Activated T-helper 1 cell treated with anti-CD3 and anti-CD28 coated beads, Interleukin-12 subunit alpha, Interleukin-12 subunit beta, Interleukin-2, Interleukin-4 antibody, amounts not matched to agents 30 ng/mL and 10 ng/mL and 1 ng/mL, durations not matched to agents 14 hours and 24 hours and 36 hours (primary cell): ENCODE measurements around the gene LRRK1. TPM values are rescaled to one million over a fixed set of nuclear protein-coding genes. Genes with fewer than 3 reads are reported as not detected.

Experiments used
- DNase-seq: peaks from one replicate; pipeline ENCODE4 v3.0.0; 2021; ENCODE audit warnings: low spot score
- H3K27ac Mint-ChIP-seq: one replicate; pipeline ENCODE4 v1.8.0; 2021; ENCODE audit warnings: mild to moderate bottlenecking, mixed read lengths
- H3K27me3 Mint-ChIP-seq: one replicate; pipeline ENCODE4 v1.8.0; 2022; ENCODE audit warnings: mild to moderate bottlenecking, moderate library complexity, mixed read lengths; ENCODE audit not compliant: insufficient read depth
- H3K36me3 Mint-ChIP-seq: one replicate; pipeline ENCODE4 v1.8.0; 2021; ENCODE audit warnings: low read depth, mixed read lengths
- H3K4me1 Mint-ChIP-seq: one replicate; pipeline ENCODE4 v1.8.0; 2021; ENCODE audit warnings: low read depth, mixed read lengths
- H3K4me3 Mint-ChIP-seq: one replicate; pipeline ENCODE4 v1.8.0; 2021; ENCODE audit warnings: mild to moderate bottlenecking, moderate library complexity, mixed read lengths
- H3K9me3 Mint-ChIP-seq: one replicate; pipeline ENCODE4 v1.8.0; 2021; ENCODE audit warnings: mixed read lengths
- intact Hi-C: fragments of 100-400 bp; cut with micrococcal nuclease; formaldehyde crosslinking; loops from one replicate; pipeline ENCODE4 v1.15.1; 2024
- total RNA-seq: library from RNA; stranded (reverse); gene quantifications from 2 replicates; pipeline ENCODE4 v1.2.3, GENCODE V29; 2022

Gene LRRK1
- total RNA-seq, 1 donor from 2014 or later: 1.9 TPM

DNA sequence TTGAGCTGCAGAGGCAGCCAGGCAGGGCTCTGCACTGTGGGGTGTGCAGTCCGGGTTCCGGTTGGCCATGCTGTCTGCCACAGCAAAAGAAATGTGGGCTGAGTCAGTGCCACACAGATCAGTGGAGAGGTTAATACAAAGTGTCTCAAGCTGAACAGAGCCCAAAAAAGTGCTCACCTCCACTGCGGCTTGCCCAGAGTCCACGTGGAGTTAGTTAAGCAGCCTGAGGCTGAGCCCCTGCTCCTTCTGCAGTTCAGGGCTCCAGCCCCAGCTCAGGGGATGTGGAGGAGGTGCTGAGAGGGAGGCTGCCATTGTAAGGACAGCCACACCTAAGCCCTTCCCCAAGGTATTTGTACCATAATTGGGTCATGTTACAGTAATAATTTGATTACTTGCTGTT lies 85.3 kb downstream of the LRRK1 start:
- Mint-ChIP-seq H3K4me3 (no peak overlapping the region), H3K27ac (no peak overlapping the region), H3K9me3 (peaks cover 3% of the 10 kb centered on the region), H3K27me3 (peaks cover 27% of the 10 kb centered on the region), H3K36me3 (no peaks in the 10 kb centered on the region), H3K4me1 (peaks cover 19% of the 10 kb centered on the region)
- intact Hi-C loops: loop anchor here (10.0 kb wide), 1 partner anchor 640 kb away; no protein-coding TSS in a partner anchor
- DNase-seq: no peak

DNA sequence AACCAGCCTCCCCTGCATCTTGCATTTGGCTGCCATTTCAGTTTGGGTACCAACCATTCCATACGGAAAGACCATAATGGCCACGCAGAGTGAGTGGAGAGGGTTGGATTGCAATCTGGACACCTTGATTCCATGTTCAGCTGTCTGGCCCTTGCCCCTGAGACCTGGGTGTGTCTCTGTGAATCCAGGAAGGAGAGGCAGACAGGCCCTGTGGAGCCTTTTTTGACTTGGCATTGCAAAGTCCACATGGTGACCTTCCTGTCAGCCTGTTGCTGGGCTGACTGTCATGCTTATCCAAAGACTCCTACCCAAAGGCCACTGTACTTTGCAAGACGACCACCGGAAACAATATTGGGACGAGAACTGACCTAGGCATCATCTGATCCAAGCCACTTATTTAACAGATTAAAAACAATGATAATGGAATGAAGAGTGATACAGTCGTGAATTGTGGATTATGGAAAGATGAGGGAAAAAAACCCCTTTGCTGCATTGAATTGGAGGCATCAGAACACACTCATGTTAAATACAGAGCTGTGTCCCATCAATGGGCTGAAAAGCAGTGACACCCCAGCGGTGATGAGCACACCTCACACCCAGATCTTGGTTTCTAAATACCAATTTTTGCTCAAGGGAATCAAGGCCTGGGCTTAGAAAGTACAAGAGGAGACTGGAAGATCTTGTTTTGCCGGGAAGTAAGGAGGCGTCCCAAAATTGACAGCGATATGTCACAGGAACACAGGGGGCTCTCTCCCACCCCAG lies 86.0 kb downstream of the LRRK1 start:
- H3K27ac Mint-ChIP-seq: no peak overlapping the region
- intact Hi-C loops: loop anchor here (10.0 kb wide), 1 partner anchor 640 kb away; no protein-coding TSS in a partner anchor
- H3K4me1 Mint-ChIP-seq: peaks cover 19% of the 10 kb centered on the region
- H3K27me3 Mint-ChIP-seq: peaks cover 27% of the 10 kb centered on the region
- H3K9me3 Mint-ChIP-seq: peaks cover 3% of the 10 kb centered on the region
- no peaks in the 10 kb centered on the region for H3K36me3 Mint-ChIP-seq
- H3K4me3 Mint-ChIP-seq: no peak overlapping the region
- DNase-seq: no peak

GRCh38 chr15:101006931-101007691 lies 88.0 kb downstream of the LRRK1 start:
- no peaks in the 10 kb centered on the region for H3K36me3 Mint-ChIP-seq
- DNase-seq: peak; percentile 43
- H3K9me3 Mint-ChIP-seq: peaks cover 3% of the 10 kb centered on the region
- H3K4me1 Mint-ChIP-seq: peaks cover 19% of the 10 kb centered on the region
- peaks cover 19% of the 10 kb centered on the region for H3K27me3 Mint-ChIP-seq
- peak overlapping the region; percentile 89 for H3K4me3 Mint-ChIP-seq
- intact Hi-C loops: loop anchor here (1.0 to 10.0 kb wide), 8 partner anchors 89 to 1078 kb away; partner anchors contain the start of genes ASB7 and LINS1
- no peak overlapping the region for H3K27ac Mint-ChIP-seq

DNA sequence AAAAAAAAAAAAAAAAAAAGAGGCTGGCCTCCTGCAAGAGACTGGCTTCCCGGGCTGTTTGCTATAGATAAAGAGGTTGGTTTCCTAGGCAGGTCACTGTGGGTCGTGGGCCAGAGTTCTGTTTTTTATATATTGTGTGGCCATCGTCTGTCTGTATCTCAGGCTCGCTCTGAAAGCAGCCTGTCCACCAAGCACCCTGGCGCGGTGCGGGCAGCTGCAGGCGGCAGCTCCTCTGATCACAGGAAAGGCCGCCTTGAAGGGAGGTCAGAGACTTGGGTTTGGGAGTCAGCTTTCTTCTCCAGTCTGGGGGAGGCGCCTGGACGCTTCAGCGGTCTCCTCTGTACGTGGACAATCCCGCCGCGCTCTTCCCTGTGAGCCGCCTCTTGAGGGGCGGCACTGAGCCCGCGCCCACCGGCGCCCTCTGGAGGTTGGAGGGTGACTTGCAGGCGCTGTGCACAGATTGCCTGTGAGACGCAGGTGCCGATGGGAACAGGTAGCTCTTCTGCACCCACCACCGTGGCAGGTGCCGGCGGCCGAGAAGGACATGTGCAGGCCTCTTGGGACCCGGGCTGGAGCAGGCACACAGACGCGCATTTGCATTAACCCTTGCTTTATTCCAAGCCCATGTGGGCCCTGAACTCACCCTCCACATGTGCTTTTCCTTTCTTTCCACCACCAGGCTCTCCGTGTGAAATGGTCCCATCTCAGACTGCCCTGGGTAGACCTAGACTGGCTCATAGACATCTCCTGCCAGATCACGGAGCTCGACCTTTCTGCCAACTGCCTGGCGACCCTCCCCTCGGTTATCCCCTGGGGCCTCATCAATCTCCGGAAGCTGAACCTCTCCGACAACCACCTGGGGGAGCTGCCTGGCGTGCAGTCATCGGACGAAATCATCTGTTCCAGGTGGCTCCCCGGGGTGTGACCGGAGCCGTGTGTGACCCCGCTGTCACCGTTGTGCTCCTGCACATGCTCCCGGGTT lies 89.3 kb downstream of the LRRK1 start:
- Mint-ChIP-seq H3K9me3 (peaks cover 3% of the 10 kb centered on the region), H3K27ac (peak overlapping the region; percentile 18), H3K4me3 (peak overlapping the region; percentile 89), H3K27me3 (peaks cover 21% of the 10 kb centered on the region), H3K36me3 (no peaks in the 10 kb centered on the region), H3K4me1 (peaks cover 19% of the 10 kb centered on the region)
- intact Hi-C loops: loop anchor here (10.0 kb wide), 1 partner anchor 636 kb away; no protein-coding TSS in a partner anchor
- DNase-seq: peak; percentile 80

DNA sequence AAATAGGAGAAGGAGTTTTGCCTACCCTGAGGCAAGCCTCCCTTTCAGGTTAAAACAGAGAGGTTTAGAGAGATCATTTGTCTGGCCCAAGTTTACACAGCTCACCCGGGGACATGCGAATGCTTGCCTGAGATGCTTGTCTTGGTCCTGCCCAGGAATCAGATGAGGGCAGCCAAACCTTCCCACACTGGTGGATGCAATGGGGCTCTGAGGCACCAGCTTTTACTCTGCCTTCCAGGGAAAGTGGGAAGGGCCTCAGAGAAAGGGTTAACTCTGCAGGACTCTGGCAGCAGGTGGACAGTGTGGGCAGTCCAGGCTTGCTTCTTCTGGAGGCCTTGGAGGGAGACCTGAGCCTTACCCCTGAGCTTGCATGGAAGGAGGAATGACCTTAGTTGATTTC lies 90.0 kb downstream of the LRRK1 start:
- intact Hi-C loops: loop anchor here (10.0 kb wide), 1 partner anchor 636 kb away; no protein-coding TSS in a partner anchor
- peaks cover 23% of the 10 kb centered on the region for H3K27me3 Mint-ChIP-seq
- H3K4me3 Mint-ChIP-seq: no peak overlapping the region
- H3K36me3 Mint-ChIP-seq: no peaks in the 10 kb centered on the region
- peaks cover 19% of the 10 kb centered on the region for H3K4me1 Mint-ChIP-seq
- H3K9me3 Mint-ChIP-seq: peaks cover 3% of the 10 kb centered on the region
- no peak for DNase-seq
- no peak overlapping the region for H3K27ac Mint-ChIP-seq

DNA sequence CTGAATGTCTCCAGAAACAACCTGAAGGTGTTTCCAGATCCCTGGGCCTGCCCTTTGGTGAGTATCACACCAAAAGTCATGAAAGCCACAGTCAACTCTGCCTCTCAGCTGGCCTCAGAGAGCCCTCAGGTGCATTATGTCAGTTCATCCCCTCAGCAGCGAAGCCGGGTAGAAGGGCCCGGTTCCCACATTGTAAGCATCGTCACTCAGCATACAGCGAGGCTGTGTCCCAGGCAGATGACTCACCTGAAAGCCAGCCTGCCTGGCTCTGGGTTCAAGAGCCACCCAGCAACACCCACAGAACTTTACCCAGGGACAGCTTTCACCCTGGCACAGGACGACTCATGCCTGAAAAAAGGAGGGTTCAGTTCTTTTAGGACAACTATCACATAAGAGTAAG lies 91.6 kb downstream of the LRRK1 start:
- intact Hi-C loops: no loop called here

DNA sequence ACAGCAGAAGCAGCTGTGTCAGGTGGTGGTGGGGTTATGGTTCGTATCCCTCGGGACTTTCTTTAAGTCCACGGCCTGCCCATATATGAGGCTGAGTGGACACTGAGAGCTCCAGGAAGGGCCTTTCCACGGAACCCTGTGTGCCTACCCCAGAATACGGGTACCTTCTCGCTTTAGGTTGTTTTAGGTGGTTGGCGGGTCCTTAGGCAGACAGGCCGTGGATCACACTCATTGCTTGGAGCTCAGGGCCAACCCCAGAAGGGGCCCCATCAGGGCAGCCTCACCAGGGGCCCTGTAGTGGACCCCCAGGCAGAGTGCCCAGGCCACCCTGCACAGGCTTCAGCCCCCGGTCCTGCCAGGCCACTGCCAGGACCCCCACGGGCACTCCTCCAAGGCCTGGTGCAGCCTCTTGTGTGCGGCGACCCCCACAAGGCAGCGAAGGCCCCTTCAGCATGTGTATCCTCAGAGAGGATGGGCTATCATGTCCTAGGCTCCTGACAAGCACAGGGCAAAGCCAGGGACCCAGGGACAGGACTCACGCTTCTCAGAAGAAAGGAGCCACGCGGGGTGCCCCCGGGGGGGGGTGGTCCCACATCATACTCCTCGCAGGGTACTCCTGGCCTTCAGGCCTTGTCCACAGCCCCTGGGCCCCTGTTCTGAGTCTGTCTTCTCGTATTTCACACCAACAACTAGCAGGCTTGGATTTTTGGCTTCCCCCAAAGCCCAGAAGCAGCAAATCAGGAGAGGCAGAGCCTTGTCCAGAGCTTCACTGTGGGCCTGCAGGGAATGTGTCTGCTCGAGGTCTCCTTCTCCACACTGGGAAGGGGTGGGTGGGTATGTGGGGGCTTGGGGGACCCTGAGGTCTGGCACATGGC lies 93.4 kb downstream of the LRRK1 start:
- Mint-ChIP-seq H3K9me3 (no peaks in the 10 kb centered on the region), H3K27me3 (peaks cover 15% of the 10 kb centered on the region), H3K4me3 (no peak overlapping the region), H3K4me1 (peaks cover 13% of the 10 kb centered on the region), H3K36me3 (no peaks in the 10 kb centered on the region), H3K27ac (no peak overlapping the region)
- no peak for DNase-seq
- intact Hi-C loops: no loop called here

More for the DNA sequence above, 91.6 kb downstream of the LRRK1 start:
- Mint-ChIP-seq H3K9me3 (no peaks in the 10 kb centered on the region), H3K36me3 (no peaks in the 10 kb centered on the region), H3K27ac (no peak overlapping the region), H3K27me3 (peaks cover 20% of the 10 kb centered on the region), H3K4me3 (no peak overlapping the region), H3K4me1 (peaks cover 24% of the 10 kb centered on the region)
- DNase-seq: no peak

DNA sequence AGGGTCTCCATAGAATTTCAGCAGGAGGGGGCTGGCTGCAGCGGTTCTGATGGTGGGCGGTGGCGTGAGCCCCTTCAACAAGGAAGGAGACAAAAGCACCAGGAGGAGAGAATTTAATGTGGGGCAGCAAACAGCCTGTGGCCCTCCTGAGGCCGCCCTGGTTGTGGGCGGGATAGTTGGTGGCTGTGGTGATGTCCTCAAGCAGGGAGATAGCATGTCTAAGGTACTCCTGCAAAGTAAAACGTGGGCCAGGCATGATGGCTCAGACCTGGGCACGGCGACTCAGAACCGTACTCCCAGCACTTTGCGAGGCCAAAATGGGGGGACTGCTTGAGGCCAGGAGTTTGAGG lies 94.0 kb downstream of the LRRK1 start:
- intact Hi-C loops: no loop called here
- H3K36me3 Mint-ChIP-seq: no peaks in the 10 kb centered on the region
- no peak for DNase-seq
- no peaks in the 10 kb centered on the region for H3K9me3 Mint-ChIP-seq
- H3K27ac Mint-ChIP-seq: no peak overlapping the region
- peaks cover 9% of the 10 kb centered on the region for H3K27me3 Mint-ChIP-seq
- H3K4me3 Mint-ChIP-seq: no peak overlapping the region
- peaks cover 7% of the 10 kb centered on the region for H3K4me1 Mint-ChIP-seq

GRCh38 chr15:101013769-101014675 lies 94.9 kb downstream of the LRRK1 start:
- no peak for DNase-seq
- H3K27me3 Mint-ChIP-seq: peaks cover 6% of the 10 kb centered on the region
- H3K4me3 Mint-ChIP-seq: no peak overlapping the region
- intact Hi-C loops: no loop called here
- H3K36me3 Mint-ChIP-seq: no peaks in the 10 kb centered on the region
- peaks cover 5% of the 10 kb centered on the region for H3K4me1 Mint-ChIP-seq
- no peak overlapping the region for H3K27ac Mint-ChIP-seq
- H3K9me3 Mint-ChIP-seq: no peaks in the 10 kb centered on the region

DNA sequence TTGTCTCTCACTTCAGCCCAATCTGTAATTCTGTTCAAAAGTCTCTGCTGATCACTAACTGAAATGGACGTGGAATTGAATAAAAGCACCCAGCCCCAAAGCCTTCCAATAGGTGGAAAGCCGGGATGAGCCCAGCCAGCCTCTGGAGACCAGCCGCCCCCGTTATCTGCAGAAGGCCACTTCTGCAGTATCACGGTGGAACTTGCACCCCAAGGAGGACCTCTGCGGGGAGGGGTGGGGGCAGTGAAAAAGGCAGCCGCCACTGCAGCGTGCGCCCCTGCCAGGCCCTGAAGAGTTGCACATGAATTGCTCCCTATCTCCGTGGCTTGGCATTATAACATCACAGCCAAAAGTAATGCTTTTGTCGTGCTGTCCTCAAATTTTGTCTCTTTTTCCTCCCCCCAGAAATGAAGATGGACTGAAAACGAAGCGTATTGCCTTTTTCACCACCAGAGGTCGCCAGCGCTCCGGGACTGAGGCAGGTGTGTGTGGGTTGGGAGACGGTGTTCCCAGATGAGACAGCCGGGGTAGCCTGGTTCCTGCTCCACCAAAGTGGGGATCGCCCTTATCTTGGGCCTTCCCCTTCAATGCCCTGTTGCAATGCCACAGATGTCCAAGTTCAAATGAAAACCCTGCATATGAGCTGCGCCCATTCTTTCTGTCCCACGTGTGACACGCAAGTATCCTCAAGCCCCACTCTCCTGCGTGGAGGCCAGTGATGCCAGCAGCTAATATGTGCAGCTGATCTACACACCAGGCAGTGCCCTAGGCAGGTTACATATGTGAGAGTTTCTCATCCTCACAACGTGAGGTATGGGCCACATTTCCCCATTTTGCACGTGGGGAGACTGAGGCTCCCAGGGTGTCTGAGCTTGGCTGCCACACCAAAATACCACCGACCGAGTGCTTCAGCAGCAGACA lies 96.0 kb downstream of the LRRK1 start:
- Mint-ChIP-seq H3K4me3 (no peak overlapping the region), H3K4me1 (peaks cover 5% of the 10 kb centered on the region), H3K27ac (no peak overlapping the region), H3K9me3 (no peaks in the 10 kb centered on the region), H3K27me3 (peaks cover 6% of the 10 kb centered on the region), H3K36me3 (no peaks in the 10 kb centered on the region)
- peak; percentile 49 for DNase-seq
- intact Hi-C loops: loop anchor here (1.0 kb wide), 3 partner anchors 73 to 260 kb away; no protein-coding TSS in a partner anchor
